Lower leg skin (tissue), 3 donors: ENCODE results near the gene TAF3.

Source experiments
- CTCF ChIP-seq, 3 donors: fragments of 450-650 bp; IDR thresholded peaks; one replicate each; pipeline ENCODE4 v1.5.1; 2016; ENCODE audit warnings: antibody characterized with exemption in 3 of 3, mild to moderate bottlenecking in 3 of 3, moderate library complexity in 2 of 3
- POLR2A ChIP-seq, 2 donors: fragments of 450-650 bp; IDR thresholded peaks; one replicate each; pipeline ENCODE4 v1.6.1; 2016 to 2017; ENCODE audit warnings: antibody characterized with exemption in 2 of 2, mild to moderate bottlenecking in 1 of 2, moderate library complexity in 1 of 2

DNA sequence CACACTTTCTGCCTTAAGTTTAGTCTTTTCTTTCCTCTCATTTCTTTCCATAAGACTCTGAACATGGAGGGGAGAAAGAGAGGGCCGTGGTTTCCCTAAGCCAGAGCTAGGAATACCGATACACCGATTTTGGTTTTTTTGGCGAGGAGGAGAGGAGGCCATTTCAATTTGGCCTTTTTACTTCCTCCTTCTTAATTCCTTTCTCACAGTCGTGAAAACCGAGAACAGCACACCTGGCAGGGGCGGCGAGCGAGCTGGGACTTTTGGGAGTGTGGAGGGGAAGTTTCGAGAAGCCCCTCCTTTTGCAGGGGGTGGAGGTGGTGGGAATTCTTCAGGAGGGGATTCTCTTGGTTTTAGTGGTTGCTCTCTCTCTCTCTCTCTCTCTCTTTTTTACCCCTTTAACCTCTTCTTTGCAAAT, 242.4 kb downstream of the TAF3 start:
- TF ChIP-seq CTCF (IDR thresholded peaks at IDR 0.05) (no peak), POLR2A (IDR thresholded peaks at IDR 0.05) (no peak)
